ENCODE data around the gene CAB39.

CAB39 gene

GRCh38 chr2:230794497-230794896 is 81.9 kb downstream of the CAB39 start:
- ATAC-seq (ENCODE audit: insufficient read depth, low read depth), result no peak
- H4K20me1 ChIP-seq (ENCODE audit: insufficient read depth, low read length), result peaks cover 5% of the 10 kb centered on the region; the same call in 1 of the 2 replicates
- no peak overlapping the region for H2AFZ ChIP-seq (ENCODE audit: low read depth, low read length)
- TF ChIP-seq EZH2 (IDR thresholded peaks at IDR 0.05; ENCODE audit: borderline replicate concordance, low read depth, low read length, severe bottlenecking) (no peak), CTCF (IDR thresholded peaks at IDR 0.05; ENCODE audit: borderline replicate concordance, extremely low read depth, low read length, poor library complexity, severe bottlenecking) (no peak)
- no peak for DNase-seq
- peaks cover 69% of the 10 kb centered on the region for H3K36me3 ChIP-seq (ENCODE audit: insufficient read depth, low read length)
- H3K4me1 ChIP-seq (ENCODE audit: insufficient read depth, low read length), result no peaks in the 10 kb centered on the region
- H3K79me2 ChIP-seq (ENCODE audit: insufficient read depth, low read length), result peaks cover 11% of the 10 kb centered on the region
- no peak overlapping the region for H3K4me2 ChIP-seq (ENCODE audit: insufficient read depth, low read length)
- H3K4me3 ChIP-seq (ENCODE audit: low read depth in 1 of 2, low read length in 2 of 2), result no peak overlapping the region
- H3K9ac ChIP-seq (ENCODE audit: low read depth, low read length), result no peak overlapping the region
- no peaks in the 10 kb centered on the region for H3K9me3 ChIP-seq (ENCODE audit: insufficient read depth, low read length, severe bottlenecking)
- H3K27me3 ChIP-seq (ENCODE audit: insufficient read depth, low read length, poor library complexity), result no peaks in the 10 kb centered on the region
- H3K27ac ChIP-seq (ENCODE audit: low read length), result no peak overlapping the region

- Histone ChIP-seq H3K4me3 (ENCODE audit: low read depth in 1 of 2, low read length in 2 of 2) (no peak overlapping the region), H3K36me3 (ENCODE audit: insufficient read depth, low read length) (peaks cover 69% of the 10 kb centered on the region), H3K27me3 (ENCODE audit: insufficient read depth, low read length, poor library complexity) (no peaks in the 10 kb centered on the region), H3K4me2 (ENCODE audit: insufficient read depth, low read length) (no peak overlapping the region), H2AFZ (ENCODE audit: low read depth, low read length) (no peak overlapping the region), H3K4me1 (ENCODE audit: insufficient read depth, low read length) (no peaks in the 10 kb centered on the region), H3K9me3 (ENCODE audit: insufficient read depth, low read length, severe bottlenecking) (no peaks in the 10 kb centered on the region), H3K79me2 (ENCODE audit: insufficient read depth, low read length) (no peaks in the 10 kb centered on the region; the same call in 1 of the 2 replicates), H4K20me1 (ENCODE audit: insufficient read depth, low read length) (peaks cover 3% of the 10 kb centered on the region; the same call in 1 of the 2 replicates), H3K9ac (ENCODE audit: low read depth, low read length) (no peak overlapping the region), H3K27ac (ENCODE audit: low read length) (no peak overlapping the region)
- no peak for ATAC-seq (ENCODE audit: insufficient read depth, low read depth)
- TF ChIP-seq CTCF (IDR thresholded peaks at IDR 0.05; ENCODE audit: borderline replicate concordance, extremely low read depth, low read length, poor library complexity, severe bottlenecking) (no peak), EZH2 (IDR thresholded peaks at IDR 0.05; ENCODE audit: borderline replicate concordance, low read depth, low read length, severe bottlenecking) (no peak)
- no peak for DNase-seq
Measured at GRCh38 chr2:230795856-230796255, 83.2 kb downstream of the CAB39 start.

GRCh38 chr2:230796280-230796862 is 83.7 kb downstream of the CAB39 start:
- Histone ChIP-seq H3K9ac (ENCODE audit: low read depth, low read length) (no peak overlapping the region), H4K20me1 (ENCODE audit: insufficient read depth, low read length) (peaks cover 3% of the 10 kb centered on the region; the same call in 1 of the 2 replicates), H3K79me2 (ENCODE audit: insufficient read depth, low read length) (no peaks in the 10 kb centered on the region; the same call in 1 of the 2 replicates), H3K9me3 (ENCODE audit: insufficient read depth, low read length, severe bottlenecking) (no peaks in the 10 kb centered on the region), H3K27ac (ENCODE audit: low read length) (no peak overlapping the region), H3K4me2 (ENCODE audit: insufficient read depth, low read length) (no peak overlapping the region), H3K27me3 (ENCODE audit: insufficient read depth, low read length, poor library complexity) (no peaks in the 10 kb centered on the region), H3K4me3 (ENCODE audit: low read depth in 1 of 2, low read length in 2 of 2) (no peak overlapping the region), H3K4me1 (ENCODE audit: insufficient read depth, low read length) (no peaks in the 10 kb centered on the region), H2AFZ (ENCODE audit: low read depth, low read length) (no peak overlapping the region), H3K36me3 (ENCODE audit: insufficient read depth, low read length) (peaks cover 69% of the 10 kb centered on the region)
- no peak for DNase-seq
- ATAC-seq (ENCODE audit: insufficient read depth, low read depth), result no peak
- no peak for TF ChIP-seq CTCF (IDR thresholded peaks at IDR 0.05; ENCODE audit: borderline replicate concordance, extremely low read depth, low read length, poor library complexity, severe bottlenecking)
- TF ChIP-seq EZH2 (IDR thresholded peaks at IDR 0.05; ENCODE audit: borderline replicate concordance, low read depth, low read length, severe bottlenecking), result no peak
